ENCODE results near the gene RPS19.

GRCh38 chr19:41862445-41862986, 2.5 kb downstream of the RPS19 start:
- TF ChIP-seq POLR2AphosphoS5 (IDR thresholded peaks at IDR 0.05; ENCODE audit: low read depth, low read length) (no peak; the same call in 1 of the 2 replicates), REST (IDR thresholded peaks at IDR 0.05; ENCODE audit: insufficient read depth in 1 of 2, low read depth in 2 of 2, low read length in 2 of 2) (no peak), SIN3A (IDR thresholded peaks at IDR 0.05; ENCODE audit: borderline replicate concordance, insufficient read depth, low read length) (no peak)
